GM12801 (cell line): ENCODE measurements around the gene FRS2.

Experiments
- TF ChIP-seq, protein P1 (sequence below): IDR thresholded peaks from one replicate; pipeline ENCODE4 v1.5.1; 2011; ENCODE audit warnings: control low read depth; ENCODE audit not compliant: insufficient read length; ENCODE audit errors: extremely low read depth

FRS2 gene

GRCh38 chr12:69578283-69578682 is 108.1 kb downstream of the FRS2 start:
- TF ChIP-seq, protein P1, sequence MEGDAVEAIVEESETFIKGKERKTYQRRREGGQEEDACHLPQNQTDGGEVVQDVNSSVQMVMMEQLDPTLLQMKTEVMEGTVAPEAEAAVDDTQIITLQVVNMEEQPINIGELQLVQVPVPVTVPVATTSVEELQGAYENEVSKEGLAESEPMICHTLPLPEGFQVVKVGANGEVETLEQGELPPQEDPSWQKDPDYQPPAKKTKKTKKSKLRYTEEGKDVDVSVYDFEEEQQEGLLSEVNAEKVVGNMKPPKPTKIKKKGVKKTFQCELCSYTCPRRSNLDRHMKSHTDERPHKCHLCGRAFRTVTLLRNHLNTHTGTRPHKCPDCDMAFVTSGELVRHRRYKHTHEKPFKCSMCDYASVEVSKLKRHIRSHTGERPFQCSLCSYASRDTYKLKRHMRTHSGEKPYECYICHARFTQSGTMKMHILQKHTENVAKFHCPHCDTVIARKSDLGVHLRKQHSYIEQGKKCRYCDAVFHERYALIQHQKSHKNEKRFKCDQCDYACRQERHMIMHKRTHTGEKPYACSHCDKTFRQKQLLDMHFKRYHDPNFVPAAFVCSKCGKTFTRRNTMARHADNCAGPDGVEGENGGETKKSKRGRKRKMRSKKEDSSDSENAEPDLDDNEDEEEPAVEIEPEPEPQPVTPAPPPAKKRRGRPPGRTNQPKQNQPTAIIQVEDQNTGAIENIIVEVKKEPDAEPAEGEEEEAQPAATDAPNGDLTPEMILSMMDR = no peak

DNA sequence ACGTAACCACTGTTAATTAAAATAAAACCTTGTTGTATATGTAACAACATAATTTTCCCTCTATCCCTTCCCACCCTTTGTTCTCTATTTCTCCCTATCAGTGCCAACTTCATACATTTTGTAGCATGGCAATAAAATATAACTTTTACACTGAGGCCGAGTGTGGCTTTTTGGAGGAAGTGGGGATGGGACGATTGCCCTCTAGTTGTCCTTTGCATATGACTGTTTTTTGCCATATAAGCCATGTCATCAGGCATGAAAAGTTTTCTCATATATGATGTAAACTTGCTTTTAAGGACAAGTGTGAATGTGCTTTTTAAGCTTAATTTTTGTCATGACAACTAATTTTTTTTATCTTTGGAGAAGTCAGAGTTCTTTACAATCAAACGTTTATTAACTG is 108.8 kb downstream of the FRS2 start:
- TF ChIP-seq, protein P1 = no peak

GRCh38 chr12:69580074-69580473 is 109.9 kb downstream of the FRS2 start:
- TF ChIP-seq, protein P1 = no peak

GRCh38 chr12:69583203-69583602 is 113.0 kb downstream of the FRS2 start:
- TF ChIP-seq, protein P1 = no peak

DNA sequence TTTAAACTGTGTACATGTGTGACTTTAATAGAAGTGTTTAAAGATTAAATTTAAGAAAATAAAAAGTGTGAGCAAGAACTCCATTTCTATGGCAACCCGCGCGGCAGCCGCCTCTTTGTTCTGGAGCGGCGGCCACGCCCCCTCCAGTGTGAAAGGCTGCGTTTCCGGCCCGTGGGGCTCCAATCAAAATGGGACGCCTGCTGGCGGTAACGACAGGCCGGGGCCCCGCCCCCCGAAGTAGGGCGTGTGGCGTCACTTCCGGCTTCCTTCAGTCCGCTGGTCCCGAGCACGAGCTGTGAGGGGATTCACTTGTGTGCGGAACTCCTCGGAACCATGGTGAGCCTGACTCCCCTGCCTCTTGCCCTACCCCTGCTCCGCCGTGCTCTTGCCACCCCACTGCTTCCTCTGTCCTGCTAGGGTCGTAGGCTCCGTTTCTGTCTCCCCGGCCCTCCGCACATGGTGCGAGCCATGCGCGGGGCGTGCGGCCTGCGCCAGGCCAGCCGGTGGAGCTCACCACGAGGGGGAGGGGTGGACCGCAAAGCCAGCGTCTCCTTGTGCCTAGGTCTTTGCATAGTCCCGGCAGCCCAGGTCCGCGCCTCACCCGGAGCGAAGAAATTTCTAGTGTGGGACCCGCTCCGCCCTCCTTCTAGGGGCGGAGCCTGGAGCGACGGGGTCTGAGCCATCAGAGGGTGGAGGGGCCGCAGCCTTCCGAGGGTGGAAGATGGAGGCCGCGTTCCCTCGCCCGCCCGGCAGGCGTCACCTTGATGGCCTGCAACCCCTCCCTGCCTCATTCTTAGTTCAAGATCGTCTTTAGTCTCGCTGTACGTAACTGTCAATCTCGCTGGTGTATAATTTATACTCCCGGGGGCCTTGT is 115.2 kb downstream of the FRS2 start, which contains the start of gene CCT2:
CCT2 (plus strand) TSS at position 271 of the 874 bp plus-strand sequence; CDS start at position 334, 63 bp downstream.
- TF ChIP-seq, protein P1 = no peak

- TF ChIP-seq, protein P1 = no peak
Measured at GRCh38 chr12:69588527-69588926, 118.3 kb downstream of the FRS2 start.

GRCh38 chr12:69589082-69589481 is 118.9 kb downstream of the FRS2 start:
- TF ChIP-seq, protein P1 = no peak
